ENCODE data around the gene INSL4.

Gene INSL4

DNA sequence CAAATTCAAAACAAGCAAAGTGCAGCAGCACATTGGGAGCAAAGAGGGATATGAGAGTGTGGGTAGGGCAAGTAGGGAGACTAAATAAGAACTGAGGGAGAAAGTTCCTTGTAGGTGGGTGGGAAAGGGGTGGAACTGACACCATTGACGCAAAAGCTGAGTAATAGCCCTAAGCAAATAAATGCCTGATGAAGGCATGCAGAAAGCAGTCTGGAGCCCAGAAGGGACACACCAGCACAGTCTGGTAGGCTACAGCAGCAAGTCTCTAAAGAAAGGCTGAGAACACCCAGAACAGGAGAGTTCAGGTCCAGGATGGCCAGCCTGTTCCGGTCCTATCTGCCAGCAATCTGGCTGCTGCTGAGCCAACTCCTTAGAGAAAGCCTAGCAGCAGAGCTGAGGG is at the start of gene INSL4:
Gene INSL4, plus strand, starts transcription at position 208 of the 400 bp plus-strand sequence. Its CDS starts 105 bp downstream, at position 313.
- no peak for DNase-seq

DNA sequence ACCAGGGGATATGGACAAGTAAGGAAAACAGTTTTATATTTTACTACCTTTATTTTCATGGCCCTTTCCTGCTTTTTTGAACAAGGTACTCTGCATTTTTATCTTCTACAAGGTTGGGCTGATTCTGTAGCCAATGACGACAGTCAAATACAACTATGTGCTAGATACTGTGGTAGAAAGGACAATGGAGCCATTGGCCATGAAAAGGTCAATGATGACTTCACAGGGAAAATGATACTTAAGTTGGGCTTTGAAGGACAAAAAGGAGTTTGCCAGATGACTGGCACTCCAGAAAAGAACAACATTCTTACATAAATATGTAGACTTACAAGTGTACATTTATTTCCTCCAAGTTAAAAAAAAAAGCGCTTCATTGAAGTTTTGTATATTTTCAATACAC is 46.4 kb upstream of the INSL4 start:
- no peak for DNase-seq

DNA sequence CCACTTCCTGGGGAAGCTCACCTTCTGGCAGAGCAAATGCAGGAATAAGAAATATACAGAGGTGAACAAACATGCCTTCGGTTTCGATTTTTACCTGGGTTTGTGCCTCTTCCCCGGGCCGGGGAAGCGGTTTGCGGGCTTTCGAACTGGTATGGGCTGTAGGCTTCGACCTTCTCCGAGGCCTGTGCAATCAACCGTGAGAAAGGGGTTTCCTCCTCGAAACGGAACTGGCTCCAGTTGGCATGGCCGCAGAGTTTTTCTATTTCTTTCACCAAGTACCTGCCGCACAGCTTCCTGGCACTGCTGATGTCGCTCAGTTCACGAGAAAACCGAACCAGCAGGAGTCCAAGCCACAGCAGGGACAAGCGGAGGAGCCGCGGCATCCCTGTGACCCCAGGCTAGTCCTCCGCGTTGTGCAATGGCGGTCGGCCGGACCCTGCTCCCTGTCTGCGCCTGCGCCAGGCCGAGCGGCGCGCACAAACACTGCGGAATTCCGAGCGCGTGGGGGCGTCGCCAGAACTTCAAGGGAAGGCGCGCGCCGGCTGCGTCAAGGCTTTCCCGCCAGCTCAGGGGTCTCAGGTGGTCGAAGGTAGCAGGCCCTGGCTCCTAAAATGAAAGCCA is 45.9 kb upstream of the INSL4 start, which contains the start of gene INSL6:
Gene INSL6, minus strand, starts transcription at position 420 of the 621 bp plus-strand sequence. Its CDS starts 37 bp downstream, at position 383.
- DNase-seq, result no peak

DNA sequence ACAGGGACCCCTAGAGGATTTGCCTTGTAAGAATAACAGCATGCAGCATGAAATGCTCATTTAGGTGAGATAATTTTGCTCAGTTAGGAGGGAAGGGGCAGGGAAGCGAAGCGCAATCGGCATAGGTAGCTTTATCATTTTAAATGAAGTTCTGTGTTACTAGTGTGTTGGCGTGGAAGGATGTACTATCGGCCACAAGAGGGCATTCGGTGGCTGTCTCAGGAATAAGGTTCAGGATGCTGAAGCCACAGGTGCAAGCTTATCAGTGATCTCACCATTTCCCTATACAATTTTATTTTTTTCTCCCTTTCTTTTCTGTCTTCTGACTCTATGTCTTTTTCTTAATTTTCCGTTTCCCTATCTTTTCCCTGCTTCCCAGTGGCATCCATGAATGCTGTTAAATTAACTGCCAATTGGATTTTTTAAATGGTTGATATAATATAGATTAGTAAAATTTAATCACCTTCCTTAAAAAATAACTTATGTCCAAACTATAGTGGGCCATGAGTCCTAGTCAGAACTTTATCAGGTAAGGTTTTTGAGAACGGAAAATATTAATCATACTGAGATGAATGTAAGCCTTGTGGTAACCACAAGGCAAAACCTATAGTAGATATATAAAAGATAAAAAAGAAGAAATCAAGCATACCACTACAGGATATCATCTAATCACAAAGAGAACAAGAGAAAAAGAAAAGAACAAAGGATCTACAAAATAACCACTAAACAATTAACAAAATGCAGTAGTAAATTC is 44.6 kb upstream of the INSL4 start:
- no peak for DNase-seq

DNA sequence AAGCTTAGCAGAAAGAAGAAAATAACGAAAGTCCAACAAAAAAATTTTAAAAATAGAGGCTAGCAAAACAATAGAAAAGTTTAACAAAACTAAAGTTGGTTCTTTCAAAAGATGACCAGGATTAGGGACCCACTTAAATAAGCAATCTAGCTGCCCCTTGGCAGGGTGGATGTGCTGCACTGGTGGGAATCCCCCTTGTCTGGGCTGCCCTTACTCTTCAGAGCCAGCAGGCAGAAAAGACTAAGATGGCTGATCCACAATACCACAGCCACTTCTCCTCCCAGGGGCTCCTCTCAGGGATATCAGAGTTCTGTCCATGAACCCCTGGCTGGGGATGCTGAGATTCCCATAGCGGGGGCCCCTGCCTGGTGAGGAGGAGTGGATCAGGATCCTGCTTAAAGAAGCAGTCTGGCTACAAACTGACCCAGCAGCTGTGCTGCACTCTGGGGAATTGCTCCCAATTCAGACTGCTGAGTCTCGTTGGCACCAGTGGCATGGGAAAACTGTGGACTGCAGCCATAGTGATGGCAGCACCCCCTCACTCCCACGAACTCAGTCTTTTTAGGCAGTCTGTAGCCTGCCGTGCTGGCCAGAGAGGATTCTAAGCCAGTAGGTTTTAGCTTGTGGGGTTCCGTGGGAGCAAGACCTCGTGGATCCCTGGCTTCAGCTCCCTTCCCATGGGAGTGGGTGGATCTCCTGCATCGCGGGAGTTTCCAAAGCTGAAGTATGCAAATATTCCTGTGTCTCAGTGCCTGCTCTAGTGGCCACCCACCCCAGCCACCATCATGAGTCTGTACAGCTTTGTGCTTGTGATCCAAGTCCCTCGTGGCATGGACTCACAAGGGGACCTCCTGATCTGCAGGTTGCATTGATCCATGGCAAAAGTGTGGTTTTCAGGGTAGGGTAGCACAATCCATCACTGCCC is 42.9 kb upstream of the INSL4 start:
- no peak for DNase-seq

DNA sequence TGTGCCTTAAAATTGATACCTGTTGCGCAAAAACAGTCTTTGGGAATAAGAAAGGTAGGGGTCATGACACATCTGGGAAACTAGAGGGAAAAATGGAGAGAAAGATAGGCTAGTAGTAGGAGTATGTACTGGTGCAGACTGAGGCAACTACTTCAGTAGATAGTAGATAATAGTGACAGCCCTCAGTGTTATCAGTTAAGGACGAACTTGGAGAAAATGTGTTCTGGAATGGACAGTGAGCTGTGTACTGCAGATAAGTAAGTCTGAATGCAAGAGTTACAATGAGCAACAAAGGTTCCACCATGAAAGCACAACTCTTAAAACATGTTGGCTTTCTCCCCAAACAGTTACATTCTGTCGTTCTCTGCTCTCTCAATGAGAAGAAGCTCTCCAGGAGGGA is 39.2 kb upstream of the INSL4 start:
- no peak for DNase-seq

DNA sequence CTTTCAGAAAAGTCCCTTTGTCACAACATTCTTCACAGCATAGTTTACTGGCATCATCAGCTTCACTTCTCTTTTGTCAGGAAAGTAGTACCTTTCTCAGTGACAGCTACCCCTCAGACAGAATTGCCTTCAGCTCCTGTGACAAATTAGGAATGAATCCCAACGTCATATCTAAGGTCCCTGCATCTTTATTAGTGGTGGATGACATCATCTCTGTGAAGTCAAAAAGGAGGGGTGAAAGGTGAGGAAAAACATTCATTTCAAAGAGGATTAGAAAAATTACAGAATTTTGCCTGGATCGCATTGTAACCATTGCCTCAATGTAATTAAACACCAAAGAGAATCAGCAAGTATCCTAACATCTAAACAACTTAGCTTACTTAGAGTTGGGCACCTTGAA is 37.9 kb upstream of the INSL4 start:
- DNase-seq, result no peak

DNA sequence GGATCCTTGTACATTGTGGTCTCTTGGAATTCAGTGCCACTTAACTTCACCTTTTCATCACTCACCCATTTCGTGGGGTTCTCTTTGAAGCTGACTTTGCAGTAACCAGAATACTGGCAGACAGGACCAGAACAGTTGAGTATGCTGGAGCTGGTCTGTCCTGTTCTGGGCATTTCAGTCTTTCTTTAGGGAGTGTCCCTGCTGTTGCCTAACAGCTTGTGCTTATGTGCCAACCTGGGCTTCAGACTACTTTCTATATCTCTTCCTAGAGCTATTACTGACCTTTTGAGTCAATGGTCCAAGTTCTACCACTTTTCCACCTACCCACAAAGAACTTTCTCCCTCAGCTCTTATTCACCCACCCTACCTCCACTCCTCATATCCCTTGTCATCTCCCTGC is 35.8 kb upstream of the INSL4 start:
- no peak for DNase-seq

DNA sequence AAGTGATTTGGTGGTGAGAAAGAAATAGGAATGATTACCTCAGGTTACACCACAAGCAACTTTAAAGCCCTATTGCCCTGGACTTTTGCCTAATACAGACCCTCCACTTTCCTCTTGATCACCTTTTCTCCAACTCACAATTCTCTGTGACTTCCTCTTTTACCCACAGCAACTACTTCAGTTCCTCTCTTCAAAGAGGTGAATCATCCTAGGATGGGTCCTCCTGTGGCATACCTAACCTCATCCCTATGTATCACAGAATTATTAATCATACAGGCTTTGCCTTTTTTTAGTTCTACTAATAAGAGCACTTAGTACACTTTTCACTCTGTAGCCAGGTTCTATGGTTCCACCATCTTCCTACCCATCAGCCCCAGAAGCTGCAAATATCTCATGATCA is 26.1 kb upstream of the INSL4 start:
- no peak for DNase-seq

DNA sequence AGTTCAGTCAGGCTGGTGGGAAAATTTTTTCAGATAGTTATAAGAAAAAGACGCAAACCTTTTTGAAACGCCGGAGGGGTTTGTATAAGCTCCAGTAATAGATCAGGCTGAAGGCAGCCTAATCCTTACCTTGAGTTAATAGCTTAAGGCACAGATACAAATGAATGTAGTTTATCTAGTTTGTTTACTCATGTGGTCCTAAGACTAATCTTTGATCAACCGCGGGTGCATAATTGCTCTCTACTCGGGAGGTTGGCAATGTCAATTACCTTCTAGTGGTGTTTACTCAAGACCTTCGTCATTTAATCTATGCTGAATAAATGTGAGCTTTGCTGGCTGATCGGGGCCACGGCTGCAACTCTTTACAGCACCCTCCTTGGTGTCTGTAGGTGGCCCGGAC is 665 bp upstream of the INSL4 start:
- DNase-seq, result no peak

DNA sequence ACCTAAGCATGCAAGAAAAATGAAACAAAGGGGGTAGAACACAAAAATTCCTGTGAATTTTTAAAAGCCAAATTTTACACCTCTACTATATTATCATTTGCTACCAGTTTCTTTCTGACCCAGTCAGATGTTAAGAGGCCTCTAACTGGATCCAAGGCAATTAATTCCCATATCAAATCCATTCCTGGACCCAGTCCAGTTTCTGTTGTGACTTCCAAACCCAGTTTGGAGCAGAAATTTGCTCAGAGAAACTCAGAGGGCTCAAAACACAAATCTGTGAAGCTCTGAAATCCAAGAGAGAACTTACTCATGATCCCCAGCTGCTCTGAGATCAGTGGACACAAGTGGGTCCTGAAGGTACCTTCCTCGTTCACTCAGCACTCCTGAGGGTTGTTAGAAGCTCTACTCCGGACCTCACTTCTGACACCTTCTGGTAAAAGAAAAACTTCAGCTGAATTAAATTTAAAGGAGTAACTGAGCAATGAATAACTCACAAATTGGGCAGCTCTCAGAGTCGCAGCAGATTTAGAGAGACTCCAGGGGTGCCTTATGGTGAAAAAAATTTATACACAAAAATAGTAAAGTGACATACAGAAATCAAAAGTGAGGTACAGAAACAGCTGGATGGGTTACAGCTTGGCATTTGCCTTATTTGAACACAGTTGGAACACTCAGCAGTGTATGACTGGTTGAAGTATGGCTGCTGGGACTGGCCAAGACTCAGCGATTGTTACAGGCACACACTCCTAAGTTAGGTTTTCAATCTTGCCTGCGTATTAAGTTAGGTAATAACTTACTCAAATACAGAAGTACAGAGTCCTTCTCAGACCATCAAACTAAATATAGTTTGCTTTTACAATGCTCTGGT is 32.4 kb downstream of the INSL4 start:
- no peak for DNase-seq

DNA sequence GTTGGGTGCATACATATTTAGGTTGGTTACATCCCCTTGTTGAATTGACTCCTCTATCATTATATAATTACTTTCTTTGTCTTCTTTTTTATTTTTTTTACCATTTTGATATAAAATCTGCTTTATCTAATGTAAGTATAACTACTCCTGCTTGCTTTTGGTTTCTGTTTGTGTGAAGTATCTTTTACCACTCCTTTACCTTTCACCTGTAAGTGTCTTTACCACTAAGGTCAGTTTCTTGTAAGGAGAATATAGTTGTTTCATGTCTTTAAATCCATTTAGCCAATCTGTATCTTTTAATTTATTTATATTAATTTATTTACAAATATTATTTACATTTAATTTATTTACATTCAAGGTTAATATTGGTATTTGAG is 33.0 kb downstream of the INSL4 start:
- DNase-seq, result no peak

DNA sequence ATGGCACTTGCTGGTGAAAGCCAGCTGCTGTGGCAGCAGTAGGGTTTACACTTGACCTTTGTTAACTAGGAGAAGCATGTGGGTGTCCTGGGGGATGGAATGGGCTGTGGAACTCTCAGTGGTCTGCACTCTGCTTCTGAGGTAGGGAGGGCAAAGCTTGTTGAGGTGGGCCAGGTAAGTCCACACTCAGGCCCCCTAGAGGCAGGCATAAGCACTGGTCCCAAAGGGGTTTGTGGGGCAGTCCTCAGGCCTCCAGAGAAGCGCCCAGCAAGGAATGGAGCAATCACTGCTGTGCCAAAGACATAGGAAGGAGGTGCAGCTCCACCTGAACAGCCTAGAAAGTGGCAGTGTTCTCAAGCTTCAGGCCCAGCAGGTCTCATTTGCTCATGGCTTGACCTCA is 34.7 kb downstream of the INSL4 start:
- DNase-seq, result no peak

DNA sequence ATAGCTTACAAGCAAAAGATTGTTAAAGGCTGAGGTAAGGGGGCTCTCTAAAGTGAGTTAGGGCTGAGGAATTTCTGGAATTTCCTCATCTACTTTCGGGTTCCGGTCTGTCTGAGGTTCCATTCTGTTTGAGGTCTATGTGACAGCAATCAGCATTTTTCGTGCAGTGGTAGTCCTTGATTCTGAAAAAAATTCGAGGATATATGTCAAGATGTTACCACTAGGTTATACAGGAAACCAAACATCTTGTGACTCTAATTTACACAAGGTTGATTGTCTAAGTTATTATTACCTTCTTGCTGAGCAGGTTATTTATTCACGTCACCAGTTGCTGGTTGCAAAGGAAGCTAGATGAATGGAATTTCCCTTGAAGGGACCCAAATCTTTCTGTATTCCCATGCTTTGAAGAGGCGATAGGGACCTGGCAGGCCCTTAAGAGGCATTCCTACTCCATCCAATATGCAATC is 38.1 kb downstream of the INSL4 start:
- no peak for DNase-seq

DNA sequence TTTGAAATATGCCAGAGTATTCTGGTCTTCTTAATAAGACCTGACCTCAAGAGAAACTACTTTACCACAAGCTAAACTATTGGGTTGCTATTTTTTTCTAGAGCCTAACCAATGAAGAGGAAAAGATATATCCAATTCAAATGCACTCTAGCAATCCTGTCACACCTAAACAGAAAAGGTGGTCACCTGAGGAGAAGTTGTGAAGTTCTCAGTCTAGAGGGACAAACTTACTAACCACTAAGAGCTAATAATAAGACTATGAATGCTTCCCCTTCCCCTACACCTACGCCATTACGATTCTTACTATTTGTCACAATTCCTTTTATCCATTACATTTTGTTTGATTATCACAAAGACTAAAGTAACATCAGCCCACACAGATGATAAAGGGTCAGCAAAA is 43.6 kb downstream of the INSL4 start:
- DNase-seq, result no peak

DNA sequence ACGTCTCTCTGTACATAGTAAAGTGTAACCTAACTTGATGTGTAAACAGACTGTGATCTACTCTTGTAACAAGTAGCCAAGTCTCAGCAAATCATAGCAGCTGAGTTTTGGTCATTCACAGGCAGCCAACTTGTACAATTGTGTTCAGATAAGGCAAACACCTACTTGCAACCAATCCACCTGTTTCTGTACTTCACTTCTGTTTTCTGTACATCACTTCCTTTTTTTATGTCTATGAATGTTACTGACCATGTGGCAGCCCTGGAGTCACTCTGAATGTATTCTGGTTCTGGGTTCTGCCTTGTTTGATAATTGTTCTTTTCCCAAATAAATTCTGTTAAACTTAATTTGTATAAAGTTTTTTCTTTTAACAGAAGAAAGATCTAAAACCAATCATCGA is 47.3 kb downstream of the INSL4 start:
- DNase-seq, result no peak

All from NCI-H1417 treated with DMSO at 0.1 percent for 48 hours (cell line).